ENCODE results near the gene NUDT19.

GRCh38 chr19:32642771-32643170, 48.9 kb upstream of the NUDT19 start:
- no peak for TF ChIP-seq CTCF (conservative IDR thresholded peaks at IDR 0.05; ENCODE audit: low read depth, low read length)
- no peak for TF ChIP-seq EZH2 (IDR thresholded peaks at IDR 0.05; ENCODE audit: borderline replicate concordance, low read depth, low read length, poor library complexity, severe bottlenecking)
